Endodermal cell (in vitro differentiated cells): ENCODE data around the gene RFPL1. TPM values are rescaled to one million over a fixed set of nuclear protein-coding genes. Genes with fewer than 3 reads are reported as not detected.

Experiments
- DNase-seq: peaks from one replicate; pipeline ENCODE4 v3.0.0-alpha.2; 2017
- H3K27ac ChIP-seq: 2 replicates; pipeline ENCODE4 v1.5.1; 2013; ENCODE audit warnings: mild to moderate bottlenecking, low read depth, low read length, moderate library complexity
- H3K27me3 ChIP-seq: 2 replicates; pipeline ENCODE4 v1.6.1; 2013; ENCODE audit warnings: mild to moderate bottlenecking, low read length, moderate library complexity; ENCODE audit not compliant: insufficient read depth, control insufficient read depth, poor library complexity, severe bottlenecking
- H3K36me3 ChIP-seq: 2 replicates; pipeline ENCODE4 v1.7.0; 2013; ENCODE audit warnings: mild to moderate bottlenecking, low read length, moderate library complexity; ENCODE audit not compliant: control insufficient read depth, insufficient read depth
- H3K4me1 ChIP-seq: one replicate; pipeline ENCODE4 v1.7.0; 2013; ENCODE audit warnings: low read length; ENCODE audit not compliant: control insufficient read depth, insufficient read depth
- H3K4me3 ChIP-seq: 2 replicates; pipeline ENCODE4 v1.5.1; 2013; ENCODE audit warnings: mild to moderate bottlenecking, low read length, moderate library complexity
- H3K9ac ChIP-seq: 2 replicates; pipeline ENCODE4 v1.6.1; 2013; ENCODE audit warnings: mild to moderate bottlenecking, low read length, moderate library complexity; ENCODE audit not compliant: poor library complexity, severe bottlenecking; ENCODE audit errors: extremely low read depth
- H3K9me3 ChIP-seq: 2 replicates; pipeline ENCODE4 v1.6.1; 2013; ENCODE audit warnings: mild to moderate bottlenecking, low read length, moderate library complexity; ENCODE audit not compliant: control insufficient read depth
- H3K27ac Mint-ChIP-seq: 2 replicates; pipeline ENCODE4 v1.8.0; 2020; ENCODE audit warnings: mixed read lengths
- H3K27me3 Mint-ChIP-seq: 2 replicates; pipeline ENCODE4 v1.8.0; 2021; ENCODE audit warnings: mild to moderate bottlenecking, mixed read lengths; ENCODE audit not compliant: insufficient read depth
- H3K36me3 Mint-ChIP-seq: 2 replicates; pipeline ENCODE4 v1.8.0; 2020; ENCODE audit warnings: low read depth, mixed read lengths
- H3K4me1 Mint-ChIP-seq: 2 replicates; pipeline ENCODE4 v1.8.0; 2020; ENCODE audit warnings: mixed read lengths
- H3K4me3 Mint-ChIP-seq: 2 replicates; pipeline ENCODE4 v1.8.0; 2020; ENCODE audit warnings: mild to moderate bottlenecking, moderate library complexity, mixed read lengths
- H3K9me3 Mint-ChIP-seq: 2 replicates; pipeline ENCODE4 v1.8.0; 2020; ENCODE audit warnings: mild to moderate bottlenecking, mixed read lengths
- WGBS, 2 experiments: methylation state at CpG; one replicate each; pipeline versions ENCODE4 v1.1.5 to v1.1.7; 2013; ENCODE audit warnings: missing lambda C conversion rate in 2 of 2, mixed read lengths in 1 of 2; ENCODE audit not compliant: insufficient coverage in 1 of 2, insufficient read length in 1 of 2; 5-methylcytosine and 5-hydroxymethylcytosine counted together
- total RNA-seq, 2 donors: library from RNA; stranded (reverse); fragmentation: NEBNext Ultra II Directional in 1 of 2; extraction: Animal tissue kit (Norgen Biotek cat#: 25700) in 1 of 2; gene quantifications; 2 replicates in 1 of 2; 3 replicates in 1 of 2; pipeline ENCODE4 v1.2.1, GENCODE V29; 2021
- TF ChIP-seq, protein P1 (sequence below): fragments of 200-600 bp; sonication (generic); conservative IDR thresholded peaks from 2 replicates; pipeline ENCODE4 v1.5.0; 2021; ENCODE audit warnings: antibody characterized with exemption, mild to moderate bottlenecking

Gene RFPL1
- total RNA-seq, 2 donors from 2014 or later = not detected

GRCh38 chr22:29491012-29491411, 52.6 kb downstream of the RFPL1 start:
- Histone ChIP-seq H3K4me3 (no peak overlapping the region), H3K36me3 (peaks cover 7% of the 10 kb centered on the region), H3K9ac (no peak overlapping the region), H3K4me1 (no peaks in the 10 kb centered on the region), H3K27ac (no peak overlapping the region), H3K9me3 (peaks cover 7% of the 10 kb centered on the region), H3K27me3 (no peaks in the 10 kb centered on the region)
- peaks cover 17% of the 10 kb centered on the region for H3K36me3 Mint-ChIP-seq
- H3K27ac Mint-ChIP-seq = no peak overlapping the region
- no peaks in the 10 kb centered on the region for H3K4me1 Mint-ChIP-seq
- H3K9me3 Mint-ChIP-seq = peaks cover 6% of the 10 kb centered on the region
- TF ChIP-seq, protein P1, sequence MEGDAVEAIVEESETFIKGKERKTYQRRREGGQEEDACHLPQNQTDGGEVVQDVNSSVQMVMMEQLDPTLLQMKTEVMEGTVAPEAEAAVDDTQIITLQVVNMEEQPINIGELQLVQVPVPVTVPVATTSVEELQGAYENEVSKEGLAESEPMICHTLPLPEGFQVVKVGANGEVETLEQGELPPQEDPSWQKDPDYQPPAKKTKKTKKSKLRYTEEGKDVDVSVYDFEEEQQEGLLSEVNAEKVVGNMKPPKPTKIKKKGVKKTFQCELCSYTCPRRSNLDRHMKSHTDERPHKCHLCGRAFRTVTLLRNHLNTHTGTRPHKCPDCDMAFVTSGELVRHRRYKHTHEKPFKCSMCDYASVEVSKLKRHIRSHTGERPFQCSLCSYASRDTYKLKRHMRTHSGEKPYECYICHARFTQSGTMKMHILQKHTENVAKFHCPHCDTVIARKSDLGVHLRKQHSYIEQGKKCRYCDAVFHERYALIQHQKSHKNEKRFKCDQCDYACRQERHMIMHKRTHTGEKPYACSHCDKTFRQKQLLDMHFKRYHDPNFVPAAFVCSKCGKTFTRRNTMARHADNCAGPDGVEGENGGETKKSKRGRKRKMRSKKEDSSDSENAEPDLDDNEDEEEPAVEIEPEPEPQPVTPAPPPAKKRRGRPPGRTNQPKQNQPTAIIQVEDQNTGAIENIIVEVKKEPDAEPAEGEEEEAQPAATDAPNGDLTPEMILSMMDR = no peak
- WGBS, 2 experiments = 98 to 100% methylated on average over 3 to 6 of the region's 6 CpGs
- no peak for DNase-seq
- no peaks in the 10 kb centered on the region for H3K27me3 Mint-ChIP-seq
- H3K4me3 Mint-ChIP-seq = no peak overlapping the region

Other genes with a start within 250 kb of the RFPL1 start
- 10 to 100 TPM; 19.8 to 41.8 TPM for gene EMID1, start 232.7 kb upstream of the RFPL1 start, total RNA-seq
- gene RHBDD3, start 170.6 kb upstream of the RFPL1 start, total RNA-seq = 10 to 100 TPM; 65.0 to 75.2 TPM
- 100 to 1,000 TPM; 295 to 352 TPM for gene EWSR1, start 170.3 kb upstream of the RFPL1 start, total RNA-seq
- 10 to 100 TPM; 22.2 to 24.9 TPM for gene GAS2L1, start 131.9 kb upstream of the RFPL1 start, total RNA-seq
- gene RASL10A, start 122.9 kb upstream of the RFPL1 start, total RNA-seq = 1 to 10 TPM; 1.3 TPM
- 10 to 100 TPM; 64.9 to 76.6 TPM for gene AP1B1, start 50.0 kb upstream of the RFPL1 start, total RNA-seq
- 1 to 10 TPM in 1 of 2 donors, under 1 TPM in 1; 0.92 to 1.7 TPM for gene NEFH, start 41.6 kb downstream of the RFPL1 start, total RNA-seq
- 10 to 100 TPM; 61.1 to 89.7 TPM for gene THOC5, start 115.2 kb downstream of the RFPL1 start, total RNA-seq
- 100 to 1,000 TPM; 155 to 229 TPM for gene NIPSNAP1, start 142.5 kb downstream of the RFPL1 start, total RNA-seq
- 10 to 100 TPM; 45.7 to 51.4 TPM for gene NF2, start 165.1 kb downstream of the RFPL1 start, total RNA-seq